NCI-H748 (cell line): Measurements from ENCODE around the gene IL3.

ENCODE experiments used
- DNase-seq: peaks from one replicate; lab custom pipeline; 2025; ENCODE audit not compliant: unreplicated experiment; lab: John Stamatoyannopoulos, UW

Gene IL3

GRCh38 chr5:132056610-132057497 is 3.6 kb upstream of the IL3 start:
- no peak for DNase-seq

GRCh38 chr5:132057498-132058255 is 2.8 kb upstream of the IL3 start:
- DNase-seq = no peak

GRCh38 chr5:132058646-132059042 is 1.8 kb upstream of the IL3 start:
- DNase-seq = no peak

GRCh38 chr5:132059043-132059695 is 1.3 kb upstream of the IL3 start:
- no peak for DNase-seq

GRCh38 chr5:132059696-132060500 is 557 bp upstream of the IL3 start:
- DNase-seq = no peak

GRCh38 chr5:132063090-132063911 is 2.8 kb downstream of the IL3 start:
- DNase-seq = peak; percentile 62

- DNase-seq = no peak
Observed at GRCh38 chr5:132064140-132064539, 3.7 kb downstream of the IL3 start.

GRCh38 chr5:132064738-132065331 is 4.4 kb downstream of the IL3 start:
- DNase-seq = peak; percentile 67

GRCh38 chr5:132065351-132065937 is 5.0 kb downstream of the IL3 start:
- DNase-seq = peak; percentile 68

- DNase-seq = no peak
Observed at GRCh38 chr5:132065951-132066701, 5.7 kb downstream of the IL3 start.

- no peak for DNase-seq
Observed at GRCh38 chr5:132066871-132067270, 6.4 kb downstream of the IL3 start.

- DNase-seq = no peak
Observed at GRCh38 chr5:132067451-132067850, 7.0 kb downstream of the IL3 start.

DNA sequence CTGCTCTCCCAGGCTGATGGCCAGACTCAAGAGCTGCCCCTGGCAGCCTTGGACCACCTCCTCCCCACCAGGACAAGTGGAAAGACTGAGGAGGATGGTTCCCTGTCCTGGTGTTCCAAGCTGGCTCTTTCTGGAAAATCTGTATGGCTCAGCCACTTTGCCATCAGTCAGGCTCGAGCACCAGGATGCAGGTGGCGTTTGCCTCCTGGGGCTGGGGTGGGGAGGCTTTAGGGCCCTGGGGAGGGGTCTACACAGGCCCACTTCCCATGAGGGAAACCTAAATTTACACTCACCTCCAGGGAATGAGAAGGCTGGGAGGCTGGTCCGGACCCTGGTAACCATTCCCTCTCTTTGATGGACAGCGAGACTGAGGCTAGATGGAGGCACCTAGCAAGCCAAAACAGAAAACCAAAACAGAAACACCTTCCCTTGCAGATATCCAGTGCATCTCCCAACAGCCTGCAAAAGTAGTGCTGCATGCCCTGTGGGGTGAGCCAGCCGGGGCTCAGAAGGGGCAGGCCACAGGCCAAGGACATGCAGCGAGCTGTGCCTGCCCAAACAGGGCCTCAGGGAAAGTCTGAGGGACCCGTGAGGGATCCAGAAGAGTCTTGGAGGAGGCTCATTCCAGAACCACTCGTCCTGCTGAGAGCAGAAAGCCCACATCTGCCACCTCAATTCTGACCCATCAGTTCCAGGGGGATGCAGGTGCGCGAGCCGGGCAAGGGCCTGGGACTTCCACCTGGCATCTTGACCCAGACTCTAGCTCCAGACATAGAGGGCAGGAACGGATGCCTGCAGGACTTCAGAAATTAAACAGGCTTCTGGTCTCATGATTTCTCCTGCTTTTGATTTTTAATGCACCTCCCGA is 7.7 kb downstream of the IL3 start:
- no peak for DNase-seq

GRCh38 chr5:132069561-132069960 is 9.1 kb downstream of the IL3 start:
- no peak for DNase-seq

DNA sequence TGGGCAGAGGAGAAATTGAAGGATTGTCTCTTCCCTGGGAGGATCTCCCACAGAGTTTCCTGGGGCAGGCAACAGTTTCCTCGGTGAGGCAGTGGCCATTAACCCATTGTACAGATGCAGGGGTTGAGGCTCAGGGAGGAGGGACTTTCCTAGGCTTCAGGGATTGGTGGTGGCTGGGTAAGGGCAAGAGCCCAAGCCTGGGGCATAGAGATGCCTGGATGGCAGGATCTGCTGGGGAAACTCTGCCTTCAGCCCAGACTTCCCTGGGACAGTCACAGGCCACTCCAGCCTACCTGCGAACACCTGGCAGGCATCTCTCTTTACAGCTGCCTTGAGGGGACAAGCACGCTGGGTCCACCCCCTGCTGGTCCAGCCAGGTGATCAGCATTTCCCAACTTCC is 9.5 kb downstream of the IL3 start:
- DNase-seq = no peak

DNA sequence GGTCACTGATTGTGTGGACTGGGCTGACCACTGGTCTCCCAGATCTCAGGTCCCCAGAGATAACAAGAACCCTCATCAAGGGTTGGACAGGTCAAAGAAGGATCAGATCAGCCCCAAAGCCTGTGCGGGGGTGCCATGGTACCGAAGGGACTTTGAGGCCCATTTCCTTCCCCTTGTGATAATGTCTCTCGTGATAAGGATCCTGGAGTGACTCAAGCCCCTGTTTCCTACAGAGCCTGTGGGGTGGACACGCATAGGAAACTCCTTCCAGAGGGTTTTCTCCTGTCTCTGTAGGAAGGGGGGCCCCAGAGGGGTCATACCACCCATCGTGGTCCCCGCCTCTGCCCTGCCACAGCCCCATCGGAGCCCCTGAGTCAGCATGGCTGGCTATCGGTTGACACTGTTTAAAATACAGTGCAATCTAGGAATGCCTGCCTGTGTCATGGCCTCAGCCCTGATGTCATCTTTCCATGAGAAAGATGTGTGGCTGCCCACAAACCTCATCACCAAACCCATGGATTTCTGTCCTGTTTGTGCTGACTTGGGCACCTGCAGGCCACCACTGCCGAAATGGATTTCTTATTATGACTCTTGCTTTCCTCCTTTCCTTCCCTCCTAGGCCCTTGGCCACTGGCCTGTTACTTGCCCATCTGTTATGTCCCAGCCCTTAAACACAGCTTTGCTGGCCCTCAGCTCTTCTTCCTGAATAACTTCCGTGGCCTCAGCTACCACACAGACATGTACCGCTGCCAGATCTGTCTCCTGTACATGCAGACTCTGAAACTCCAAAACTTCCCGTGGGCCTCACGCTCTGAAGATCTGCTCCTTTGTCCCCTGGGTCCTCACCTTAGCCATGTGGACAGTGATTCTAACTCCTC is 10.2 kb downstream of the IL3 start:
- no peak for DNase-seq

GRCh38 chr5:132071338-132071707 is 10.9 kb downstream of the IL3 start:
- DNase-seq = no peak
